SH-SY5Y (cell line): ENCODE data around the gene ACAA2.

ENCODE experiments used
- GATA2 ChIP-seq: IDR thresholded peaks from 2 replicates; pipeline ENCODE4 v1.6.1; 2011; ENCODE audit warnings: mild to moderate bottlenecking, low read depth, low read length
- GATA3 ChIP-seq: IDR thresholded peaks from 2 replicates; pipeline ENCODE4 v1.6.1; 2011; ENCODE audit warnings: low read depth, mild to moderate bottlenecking, low read length, moderate library complexity

DNA sequence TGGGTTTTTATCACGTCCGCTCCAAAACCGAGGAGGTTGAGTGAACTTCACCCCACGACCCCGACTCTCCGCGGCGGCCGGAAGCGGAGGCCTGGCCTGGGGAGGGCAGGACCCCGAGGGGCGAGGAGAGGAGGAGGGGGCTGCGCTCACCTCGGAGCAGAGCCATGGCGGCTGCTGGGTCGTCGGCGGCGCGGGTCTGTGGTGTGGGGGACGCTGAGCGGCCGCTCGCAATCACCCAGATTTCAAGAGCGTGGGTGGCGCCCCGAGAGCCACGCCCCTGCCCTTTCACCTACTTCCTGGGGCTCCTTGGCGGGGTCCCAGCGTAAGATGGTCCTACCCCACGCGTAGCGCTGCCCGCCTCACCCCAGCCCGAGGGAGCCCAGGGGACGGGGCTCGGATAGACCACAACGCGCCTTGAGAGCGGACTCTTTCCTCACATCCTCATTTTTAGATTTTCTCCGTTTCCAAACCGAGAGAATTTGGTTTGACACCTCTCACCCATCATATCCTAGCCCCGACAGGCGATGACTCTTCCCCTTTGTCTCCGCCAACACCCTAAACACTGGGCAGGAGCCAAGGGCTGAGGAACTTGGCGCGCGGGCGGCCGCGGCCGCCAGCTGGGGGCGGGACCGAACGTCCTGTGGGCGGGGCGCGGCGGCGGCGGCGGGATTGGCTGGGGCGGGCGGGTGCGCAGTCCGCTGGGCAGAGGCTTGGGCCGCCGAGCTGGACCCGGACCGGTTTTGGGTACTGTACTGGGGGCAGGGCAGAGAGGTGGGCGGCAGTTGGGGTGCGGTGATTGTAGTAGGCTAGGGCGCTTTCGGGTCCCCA is at the start of gene ACAA2:
- TF ChIP-seq GATA2, result no peak
- no peak for TF ChIP-seq GATA3
